Measurements from ENCODE around the gene CLDN17. TPM values are rescaled to one million over a fixed set of nuclear protein-coding genes. Genes with fewer than 3 reads are reported as not detected.

Gene CLDN17
- total RNA-seq, 2 experiments from 2014 or later = not detected

DNA sequence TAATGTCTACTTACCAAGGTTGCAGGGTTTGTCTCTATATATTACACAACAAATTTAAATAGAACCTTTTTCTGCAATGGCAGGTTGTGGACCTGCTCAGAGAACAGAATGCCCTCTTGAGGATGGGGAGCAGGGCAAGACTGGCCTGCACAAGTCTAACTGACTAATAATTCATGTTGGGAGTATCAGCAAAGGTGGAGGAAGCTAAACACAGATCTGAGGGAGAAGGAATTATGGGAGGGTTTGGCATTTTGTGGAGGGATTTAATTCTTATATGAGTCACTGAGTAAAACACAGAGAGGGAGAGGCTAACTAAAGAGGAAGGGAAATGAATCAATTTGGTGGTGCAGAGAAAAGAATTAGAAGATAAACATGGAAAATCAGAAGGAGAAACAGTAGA, 40.0 kb downstream of the CLDN17 start:
- intact Hi-C loops (cut with DNase I, micrococcal nuclease) = no loop called here
- H3K9me3 ChIP-seq (ENCODE audit: control insufficient read depth in 1 of 2, insufficient read depth in 1 of 2, low read length in 2 of 2) = peaks cover 0 to 11% of the 10 kb centered on the region in 2 experiments
- Mint-ChIP-seq H3K4me1 (ENCODE audit: low read depth) (no peaks in the 10 kb centered on the region), H3K27ac (no peak overlapping the region), H3K4me3 (no peak overlapping the region), H3K9me3 (peaks cover 2% of the 10 kb centered on the region), H3K36me3 (ENCODE audit: low read depth) (no peaks in the 10 kb centered on the region), H3K27me3 (peaks cover 5% of the 10 kb centered on the region)
- ATAC-seq (ENCODE audit: poor library complexity) (no peak), DNase-seq (no peak)
- ChIA-PET CTCF (no interaction called here), POLR2A (no interaction called here)
- no peak overlapping the region for H3K4me3 ChIP-seq (ENCODE audit: low read length)
- H3K27me3 ChIP-seq (ENCODE audit: control insufficient read depth in 1 of 2, insufficient read depth in 2 of 2, low read length in 2 of 2) = no peaks in the 10 kb centered on the region
- no peak overlapping the region for H3K27ac ChIP-seq (ENCODE audit: low read depth in 1 of 2, low read length in 2 of 2)
- no peaks in the 10 kb centered on the region for H3K36me3 ChIP-seq (ENCODE audit: insufficient read depth, low read length)
- TF ChIP-seq, protein P1, sequence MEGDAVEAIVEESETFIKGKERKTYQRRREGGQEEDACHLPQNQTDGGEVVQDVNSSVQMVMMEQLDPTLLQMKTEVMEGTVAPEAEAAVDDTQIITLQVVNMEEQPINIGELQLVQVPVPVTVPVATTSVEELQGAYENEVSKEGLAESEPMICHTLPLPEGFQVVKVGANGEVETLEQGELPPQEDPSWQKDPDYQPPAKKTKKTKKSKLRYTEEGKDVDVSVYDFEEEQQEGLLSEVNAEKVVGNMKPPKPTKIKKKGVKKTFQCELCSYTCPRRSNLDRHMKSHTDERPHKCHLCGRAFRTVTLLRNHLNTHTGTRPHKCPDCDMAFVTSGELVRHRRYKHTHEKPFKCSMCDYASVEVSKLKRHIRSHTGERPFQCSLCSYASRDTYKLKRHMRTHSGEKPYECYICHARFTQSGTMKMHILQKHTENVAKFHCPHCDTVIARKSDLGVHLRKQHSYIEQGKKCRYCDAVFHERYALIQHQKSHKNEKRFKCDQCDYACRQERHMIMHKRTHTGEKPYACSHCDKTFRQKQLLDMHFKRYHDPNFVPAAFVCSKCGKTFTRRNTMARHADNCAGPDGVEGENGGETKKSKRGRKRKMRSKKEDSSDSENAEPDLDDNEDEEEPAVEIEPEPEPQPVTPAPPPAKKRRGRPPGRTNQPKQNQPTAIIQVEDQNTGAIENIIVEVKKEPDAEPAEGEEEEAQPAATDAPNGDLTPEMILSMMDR (IDR thresholded peaks at IDR 0.05) = no peak
- no peaks in the 10 kb centered on the region for H3K4me1 ChIP-seq (ENCODE audit: insufficient read depth, low read length)

DNA sequence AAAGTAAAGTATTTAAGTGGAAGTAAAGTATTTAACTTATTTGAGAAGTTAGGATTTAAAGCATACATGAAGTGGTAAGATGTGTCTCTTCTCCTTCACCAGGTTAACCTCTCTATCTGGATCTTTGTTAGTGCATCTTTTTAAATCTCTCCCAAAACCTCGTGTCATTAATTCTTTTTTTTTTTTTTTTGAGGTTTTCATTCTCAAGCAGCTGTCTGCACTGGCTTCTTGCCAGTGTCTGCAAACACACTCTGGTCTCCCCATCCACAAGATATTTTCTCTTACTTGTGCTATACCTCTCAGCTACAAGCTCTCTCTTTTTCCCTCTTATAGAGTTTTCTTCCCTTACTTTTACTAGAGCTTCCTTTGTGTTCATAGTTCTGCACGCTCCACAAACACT, 49.0 kb downstream of the CLDN17 start:
- intact Hi-C loops (cut with DNase I, micrococcal nuclease) = no loop called here
- H3K36me3 ChIP-seq (ENCODE audit: insufficient read depth, low read length) = no peaks in the 10 kb centered on the region
- Mint-ChIP-seq H3K4me3 (no peak overlapping the region), H3K9me3 (peaks cover 4% of the 10 kb centered on the region), H3K27me3 (no peaks in the 10 kb centered on the region), H3K4me1 (ENCODE audit: low read depth) (no peaks in the 10 kb centered on the region), H3K27ac (no peak overlapping the region), H3K36me3 (ENCODE audit: low read depth) (no peaks in the 10 kb centered on the region)
- TF ChIP-seq, protein P1 (IDR thresholded peaks at IDR 0.05) = no peak
- no peaks in the 10 kb centered on the region for H3K27me3 ChIP-seq (ENCODE audit: control insufficient read depth in 1 of 2, insufficient read depth in 2 of 2, low read length in 2 of 2)
- ATAC-seq (ENCODE audit: poor library complexity) (no peak), DNase-seq (no peak)
- no peaks in the 10 kb centered on the region for H3K9me3 ChIP-seq (ENCODE audit: control insufficient read depth in 1 of 2, insufficient read depth in 1 of 2, low read length in 2 of 2)
- no peak overlapping the region for H3K27ac ChIP-seq (ENCODE audit: low read depth in 1 of 2, low read length in 2 of 2)
- H3K4me3 ChIP-seq (ENCODE audit: low read length) = no peak overlapping the region
- POLR2A ChIA-PET = no interaction called here
- CTCF ChIA-PET = no interaction called here
- H3K4me1 ChIP-seq (ENCODE audit: insufficient read depth, low read length) = no peaks in the 10 kb centered on the region

DNA sequence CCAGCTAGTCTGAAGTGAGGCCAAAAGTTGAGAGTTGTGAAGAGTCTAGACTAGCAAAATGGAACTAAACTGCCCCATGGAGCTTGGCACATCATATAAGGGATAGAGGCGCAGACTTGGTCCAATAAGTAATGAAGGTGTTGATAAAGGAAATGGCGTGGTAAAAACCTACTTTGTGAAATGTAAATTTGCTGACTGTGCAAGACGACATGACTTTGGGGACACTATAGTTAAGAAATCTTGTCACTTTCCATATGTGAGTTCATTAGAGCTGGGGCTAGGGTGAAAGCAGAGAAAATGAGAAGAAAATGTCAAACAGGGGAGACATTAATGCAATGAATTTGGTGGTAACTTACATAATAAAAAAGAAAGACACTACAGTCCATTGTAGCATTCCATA, 50.1 kb downstream of the CLDN17 start:
- H3K4me3 ChIP-seq (ENCODE audit: low read length) = no peak overlapping the region
- H3K4me3 Mint-ChIP-seq = no peak overlapping the region
- H3K27ac ChIP-seq (ENCODE audit: low read depth in 1 of 2, low read length in 2 of 2) = no peak overlapping the region
- ATAC-seq (ENCODE audit: poor library complexity) = no peak
- no peaks in the 10 kb centered on the region for H3K27me3 ChIP-seq (ENCODE audit: control insufficient read depth in 1 of 2, insufficient read depth in 2 of 2, low read length in 2 of 2)
- peaks cover 4% of the 10 kb centered on the region for H3K9me3 Mint-ChIP-seq
- ChIA-PET CTCF (interaction anchor here (0.5 kb wide), 1 partner anchor 10 kb away, joined by 5 read pairs; no protein-coding TSS in a partner anchor), POLR2A (no interaction called here)
- intact Hi-C loops (cut with DNase I, micrococcal nuclease) = no loop called here
- no peak for DNase-seq
- H3K36me3 Mint-ChIP-seq (ENCODE audit: low read depth) = no peaks in the 10 kb centered on the region
- no peaks in the 10 kb centered on the region for H3K9me3 ChIP-seq (ENCODE audit: control insufficient read depth in 1 of 2, insufficient read depth in 1 of 2, low read length in 2 of 2)
- H3K36me3 ChIP-seq (ENCODE audit: insufficient read depth, low read length) = no peaks in the 10 kb centered on the region
- no peaks in the 10 kb centered on the region for H3K27me3 Mint-ChIP-seq
- TF ChIP-seq, protein P1 (IDR thresholded peaks at IDR 0.05) = no peak
- no peak overlapping the region for H3K27ac Mint-ChIP-seq
- no peaks in the 10 kb centered on the region for H3K4me1 Mint-ChIP-seq (ENCODE audit: low read depth)
- H3K4me1 ChIP-seq (ENCODE audit: insufficient read depth, low read length) = no peaks in the 10 kb centered on the region

Other genes starting within 250 kb of the CLDN17 start
- not detected for gene GRIK1, start 226.8 kb downstream of the CLDN17 start, total RNA-seq
- gene CLDN8, start 49.3 kb upstream of the CLDN17 start, total RNA-seq = not detected
- not detected for gene KRTAP24-1, start 116.1 kb upstream of the CLDN17 start, total RNA-seq
- not detected for gene KRTAP25-1, start 122.7 kb upstream of the CLDN17 start, total RNA-seq
- not detected for gene KRTAP26-1, start 153.5 kb upstream of the CLDN17 start, total RNA-seq
- gene KRTAP27-1, start 170.9 kb upstream of the CLDN17 start, total RNA-seq = not detected
- gene KRTAP23-1, start 181.8 kb upstream of the CLDN17 start, total RNA-seq = not detected
- gene KRTAP13-2, start 205.5 kb upstream of the CLDN17 start, total RNA-seq = not detected
- gene KRTAP13-1, start 229.2 kb upstream of the CLDN17 start, total RNA-seq = not detected

All from CD4-positive, alpha-beta T cell (primary cell).